Stimulated activated CD8-positive, alpha-beta memory T cell treated with anti-CD3 and anti-CD28 coated beads, Interleukin-12 subunit alpha, Interleukin-12 subunit beta, amount 100 ng/mL, for 4 hours (primary cell): ENCODE results near the gene SERPINF2.
"Not testable (repeated sequence)": the region's sequence is repeated elsewhere in the genome, so short reads cannot be mapped to it uniquely, and the experiment has no call there.

Source experiments
- DNase-seq: peaks from one replicate; pipeline ENCODE4 v3.0.0-alpha.2; 2020; ENCODE audit warnings: low read depth

Gene SERPINF2

GRCh38 chr17:1716076-1716911 is 26.4 kb upstream of the SERPINF2 start:
- DNase-seq, result peak; percentile 100

- DNase-seq, result peak; percentile 64
Measured at GRCh38 chr17:1716912-1717695, 25.6 kb upstream of the SERPINF2 start.

DNA sequence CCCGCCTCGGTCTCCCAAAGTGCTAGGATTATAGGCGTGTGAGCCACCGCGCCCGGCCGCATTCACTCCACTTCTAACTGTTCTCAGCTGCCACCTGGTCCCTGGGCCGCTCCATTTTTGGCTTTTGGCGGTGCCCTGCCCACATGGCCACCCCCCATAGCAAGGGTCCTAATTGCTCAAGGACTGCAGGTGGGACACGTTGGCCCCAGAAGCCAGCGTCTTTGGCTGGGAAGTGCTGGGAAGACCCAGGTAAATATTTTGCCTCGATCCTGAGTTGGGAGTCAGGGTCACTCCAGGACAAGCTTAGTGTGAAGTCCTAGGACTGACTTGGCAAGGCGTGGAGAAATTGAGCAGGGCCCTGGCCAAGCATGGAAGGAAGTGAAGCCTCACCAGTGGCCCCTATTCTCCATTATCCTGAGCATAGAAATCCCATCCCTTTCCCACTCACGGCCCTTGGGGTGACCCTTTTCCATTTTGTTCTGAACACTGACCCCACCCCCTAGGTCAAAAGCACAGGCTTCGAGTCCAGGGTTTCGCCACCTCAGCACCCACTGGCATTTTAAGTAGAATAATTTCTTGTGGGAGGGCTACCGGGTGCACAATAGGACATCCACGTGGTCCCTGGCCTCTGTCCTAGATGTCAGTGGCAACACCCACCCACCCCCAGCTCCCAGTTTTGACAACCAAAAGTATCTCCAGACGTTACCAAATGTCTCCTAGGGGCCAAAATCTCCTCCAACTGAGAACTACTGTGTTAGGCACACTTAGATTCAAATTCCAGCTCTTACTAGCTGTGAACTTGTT is 24.1 kb upstream of the SERPINF2 start:
- DNase-seq, result no peak

DNA sequence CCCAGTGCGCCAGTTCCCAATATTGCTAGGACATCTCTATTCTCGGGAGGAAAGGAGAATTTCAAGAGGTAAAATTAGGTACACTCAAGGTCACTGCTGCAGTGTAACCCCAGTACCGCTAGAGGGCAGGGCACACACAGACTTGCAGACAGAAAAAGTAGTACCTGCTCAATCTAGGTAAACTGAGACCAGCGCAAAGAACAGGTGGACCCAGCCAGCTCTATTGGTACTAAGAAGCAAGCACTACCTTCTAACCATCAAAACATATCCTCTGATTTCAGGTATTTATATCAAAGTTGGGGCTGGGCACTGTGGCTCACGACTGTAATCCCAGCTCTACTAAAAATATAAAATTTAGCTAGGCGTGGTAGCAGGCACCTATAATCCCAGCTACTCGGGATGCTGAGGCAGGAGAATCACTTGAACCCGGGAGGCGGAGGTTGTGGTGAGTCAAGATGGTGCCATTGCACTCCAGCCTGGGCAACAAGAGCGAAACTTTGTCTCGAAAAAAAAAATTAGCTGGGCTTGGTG is 21.8 kb upstream of the SERPINF2 start:
- DNase-seq, result no peak

DNA sequence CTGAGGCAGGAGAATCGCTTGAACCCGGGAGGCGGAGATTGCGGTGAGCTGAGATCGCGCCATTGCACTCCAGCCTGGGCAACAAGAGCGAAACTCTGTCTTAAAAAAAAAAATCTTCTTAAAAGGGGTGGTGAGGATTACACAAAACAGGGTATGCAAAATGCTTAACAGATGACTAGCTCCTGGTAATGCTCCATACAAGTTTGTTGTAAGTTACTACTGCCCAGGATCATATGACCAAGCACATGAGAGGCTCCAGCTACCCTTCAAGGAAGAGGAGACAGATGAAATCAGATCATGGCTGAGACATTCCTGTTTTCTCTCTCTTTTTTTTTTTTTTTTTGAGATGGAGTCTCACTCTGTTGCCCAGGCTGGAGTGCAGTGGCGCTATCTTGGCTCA is 20.6 kb upstream of the SERPINF2 start:
- not testable (repeated sequence) for DNase-seq

GRCh38 chr17:1724351-1724868 is 18.3 kb upstream of the SERPINF2 start, which contains the start of gene WDR81:
TSS of gene WDR81 (plus strand) at chr17:1724704. CDS start at chr17:1724960, 256 bp downstream.
- peak; percentile 80 for DNase-seq

- no peak for DNase-seq
Measured at GRCh38 chr17:1724869-1725641, 17.6 kb upstream of the SERPINF2 start.

DNA sequence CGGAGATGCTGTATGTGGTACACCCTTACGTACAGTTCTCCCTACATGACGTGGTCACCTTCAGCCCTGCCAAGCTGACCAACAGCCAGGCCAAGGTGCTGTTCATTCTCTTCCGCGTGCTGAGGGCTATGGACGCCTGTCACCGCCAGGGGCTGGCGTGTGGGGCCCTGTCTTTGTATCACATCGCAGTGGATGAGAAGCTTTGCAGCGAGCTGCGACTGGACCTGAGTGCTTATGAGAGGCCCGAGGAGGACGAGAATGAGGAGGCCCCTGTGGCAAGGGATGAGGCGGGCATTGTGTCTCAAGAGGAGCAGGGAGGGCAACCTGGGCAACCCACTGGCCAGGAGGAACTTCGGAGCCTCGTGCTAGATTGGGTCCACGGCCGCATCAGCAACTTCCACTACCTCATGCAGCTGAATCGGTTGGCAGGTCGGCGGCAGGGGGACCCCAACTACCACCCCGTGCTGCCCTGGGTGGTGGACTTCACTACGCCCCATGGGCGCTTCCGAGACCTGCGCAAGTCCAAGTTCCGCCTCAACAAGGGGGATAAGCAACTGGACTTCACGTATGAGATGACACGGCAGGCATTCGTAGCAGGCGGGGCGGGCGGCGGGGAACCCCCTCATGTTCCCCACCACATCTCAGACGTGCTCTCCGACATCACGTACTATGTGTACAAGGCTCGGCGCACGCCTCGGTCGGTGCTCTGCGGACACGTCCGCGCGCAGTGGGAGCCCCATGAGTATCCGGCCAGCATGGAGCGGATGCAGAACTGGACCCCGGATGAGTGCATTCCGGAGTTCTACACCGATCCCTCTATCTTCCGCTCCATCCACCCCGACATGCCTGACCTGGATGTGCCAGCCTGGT is 16.8 kb upstream of the SERPINF2 start:
- DNase-seq, result no peak

DNA sequence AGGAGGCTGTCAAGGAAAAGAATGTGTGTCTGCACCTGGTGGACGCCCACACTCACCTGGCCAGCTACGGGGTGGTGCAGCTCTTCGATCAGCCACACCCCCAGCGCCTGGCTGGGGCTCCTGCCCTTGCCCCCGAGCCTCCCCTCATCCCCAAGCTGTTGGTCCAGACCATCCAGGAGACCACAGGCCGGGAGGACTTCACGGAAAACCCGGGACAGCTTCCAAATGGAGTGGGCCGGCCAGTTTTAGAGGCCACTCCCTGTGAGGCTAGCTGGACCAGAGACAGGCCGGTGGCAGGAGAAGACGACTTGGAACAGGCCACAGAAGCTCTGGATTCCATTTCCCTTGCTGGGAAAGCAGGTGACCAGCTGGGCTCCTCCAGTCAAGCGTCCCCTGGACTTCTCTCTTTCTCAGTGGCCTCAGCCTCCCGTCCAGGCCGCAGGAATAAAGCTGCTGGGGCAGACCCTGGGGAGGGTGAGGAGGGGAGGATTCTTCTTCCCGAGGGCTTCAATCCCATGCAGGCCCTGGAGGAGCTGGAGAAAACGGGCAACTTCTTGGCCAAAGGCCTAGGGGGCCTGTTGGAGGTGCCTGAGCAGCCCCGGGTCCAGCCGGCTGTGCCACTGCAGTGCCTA is 15.9 kb upstream of the SERPINF2 start:
- no peak for DNase-seq

DNA sequence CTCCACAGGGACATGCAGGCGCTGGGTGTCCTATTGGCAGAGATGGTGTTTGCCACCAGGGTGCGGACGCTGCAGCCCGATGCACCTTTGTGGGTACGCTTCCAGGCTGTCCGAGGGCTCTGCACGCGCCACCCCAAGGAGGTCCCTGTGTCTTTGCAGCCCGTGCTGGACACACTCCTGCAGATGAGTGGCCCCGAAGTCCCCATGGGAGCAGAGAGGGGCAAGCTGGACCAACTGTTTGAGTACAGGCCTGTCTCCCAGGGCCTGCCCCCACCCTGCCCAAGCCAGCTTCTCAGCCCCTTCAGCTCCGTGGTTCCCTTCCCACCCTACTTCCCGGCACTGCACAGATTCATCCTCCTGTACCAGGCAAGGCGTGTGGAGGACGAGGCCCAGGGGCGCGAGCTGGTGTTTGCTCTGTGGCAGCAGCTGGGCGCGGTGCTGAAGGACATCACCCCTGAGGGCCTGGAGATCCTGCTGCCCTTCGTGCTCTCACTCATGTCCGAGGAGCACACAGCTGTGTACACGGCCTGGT is 15.3 kb upstream of the SERPINF2 start:
- no peak for DNase-seq

DNA sequence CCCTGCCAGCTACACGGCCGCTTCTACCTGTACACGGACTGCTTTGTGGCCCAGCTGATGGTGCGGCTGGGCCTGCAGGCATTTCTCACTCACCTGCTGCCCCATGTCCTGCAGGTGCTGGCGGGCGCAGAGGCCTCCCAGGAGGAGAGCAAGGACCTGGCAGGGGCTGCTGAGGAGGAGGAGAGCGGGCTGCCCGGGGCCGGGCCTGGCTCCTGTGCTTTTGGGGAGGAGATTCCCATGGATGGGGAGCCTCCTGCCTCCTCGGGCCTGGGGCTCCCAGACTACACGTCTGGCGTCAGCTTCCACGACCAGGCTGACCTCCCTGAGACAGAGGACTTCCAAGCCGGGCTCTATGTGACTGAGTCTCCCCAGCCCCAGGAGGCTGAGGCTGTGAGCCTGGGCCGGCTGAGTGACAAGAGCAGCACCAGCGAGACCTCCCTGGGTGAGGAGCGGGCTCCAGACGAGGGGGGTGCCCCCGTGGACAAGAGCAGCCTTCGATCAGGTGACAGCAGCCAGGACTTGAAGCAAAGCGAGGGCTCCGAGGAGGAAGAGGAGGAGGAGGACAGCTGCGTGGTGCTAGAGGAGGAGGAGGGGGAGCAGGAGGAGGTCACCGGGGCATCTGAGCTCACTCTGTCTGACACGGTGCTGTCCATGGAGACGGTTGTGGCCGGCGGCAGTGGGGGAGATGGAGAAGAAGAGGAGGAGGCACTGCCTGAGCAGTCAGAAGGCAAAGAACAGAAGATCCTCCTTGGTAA is 14.6 kb upstream of the SERPINF2 start:
- no peak for DNase-seq

DNA sequence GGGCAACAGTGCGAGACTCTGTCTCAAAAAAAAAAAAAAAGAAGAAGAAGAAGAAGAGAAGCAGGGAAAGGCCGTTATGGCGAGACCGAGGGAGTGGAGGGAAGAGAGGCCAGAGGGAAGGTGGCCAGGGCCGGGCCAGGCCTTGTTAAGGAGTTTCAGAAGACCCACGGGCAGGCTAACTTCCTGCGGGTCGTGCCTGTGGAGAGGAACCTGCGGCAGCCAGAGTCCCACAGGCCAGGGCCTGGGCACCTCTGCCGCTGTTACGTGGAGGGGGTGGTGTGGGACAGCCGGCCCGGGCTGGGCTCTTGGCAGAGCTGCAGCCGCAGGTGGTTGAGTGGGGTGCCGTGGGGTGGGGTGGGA is 12.7 kb upstream of the SERPINF2 start:
- DNase-seq, result no peak

DNA sequence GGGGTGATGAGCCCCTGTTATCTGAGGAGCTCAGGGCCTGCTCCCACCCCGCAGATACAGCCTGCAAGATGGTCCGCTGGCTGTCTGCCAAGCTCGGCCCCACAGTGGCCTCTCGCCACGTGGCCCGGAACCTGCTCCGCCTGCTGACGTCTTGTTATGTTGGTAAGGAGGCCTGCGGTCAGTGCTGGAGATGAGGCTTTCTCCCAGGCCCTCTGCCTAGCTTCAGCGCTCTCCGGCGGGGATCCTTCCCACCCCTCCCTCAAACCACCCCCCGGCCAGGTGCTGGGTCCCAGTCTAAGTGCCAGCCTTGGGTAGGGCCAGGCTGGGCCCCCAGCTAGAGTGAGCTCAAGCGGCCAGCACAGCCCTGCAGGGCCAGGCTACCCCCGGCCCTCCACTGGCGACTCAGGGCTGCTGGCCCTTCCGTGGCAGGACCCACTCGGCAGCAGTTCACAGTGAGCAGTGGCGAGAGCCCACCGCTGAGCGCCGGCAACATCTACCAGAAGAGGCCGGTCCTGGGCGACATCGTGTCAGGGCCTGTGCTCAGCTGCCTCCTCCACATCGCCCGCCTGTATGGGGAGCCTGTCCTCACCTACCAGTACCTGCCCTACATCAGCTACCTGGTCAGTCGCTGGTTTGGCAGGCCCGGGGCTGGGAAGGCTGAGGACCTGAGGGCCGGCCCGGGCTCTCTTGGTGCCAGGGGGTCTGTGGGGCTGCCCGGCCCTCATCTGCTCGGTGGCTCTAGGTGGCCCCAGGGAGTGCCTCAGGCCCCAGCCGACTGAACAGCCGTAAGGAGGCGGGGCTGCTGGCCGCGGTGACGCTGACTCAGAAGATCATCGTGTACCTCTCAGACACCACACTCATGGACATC is 12.1 kb upstream of the SERPINF2 start:
- DNase-seq, result no peak

- no peak for DNase-seq
Measured at GRCh38 chr17:1731194-1731506, 11.5 kb upstream of the SERPINF2 start.

DNA sequence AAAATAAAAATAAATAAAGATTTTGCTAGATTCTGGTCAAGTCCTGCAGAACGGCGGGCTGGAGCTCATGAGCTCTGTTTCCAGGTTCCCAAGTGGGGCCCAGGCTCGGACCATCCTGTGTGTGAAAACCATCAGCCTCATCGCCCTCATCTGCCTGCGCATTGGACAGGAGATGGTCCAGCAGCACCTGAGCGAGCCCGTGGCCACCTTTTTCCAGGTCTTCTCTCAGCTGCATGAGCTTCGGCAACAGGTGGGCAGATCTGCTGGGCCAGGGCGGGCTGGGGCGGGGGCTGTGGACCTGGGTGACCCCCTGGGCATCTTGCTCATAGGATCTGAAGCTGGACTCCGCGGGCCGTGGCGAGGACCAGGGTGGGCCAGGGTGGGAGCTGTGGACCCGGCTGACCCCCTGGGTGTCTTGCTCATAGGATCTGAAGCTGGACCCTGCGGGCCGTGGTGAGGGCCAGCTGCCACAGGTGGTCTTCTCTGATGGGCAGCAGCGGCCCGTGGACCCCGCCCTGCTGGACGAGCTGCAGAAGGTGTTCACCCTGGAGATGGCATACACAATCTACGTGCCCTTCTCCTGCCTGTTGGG is 10.3 kb upstream of the SERPINF2 start:
- DNase-seq, result no peak

GRCh38 chr17:1732833-1733321 is 9.8 kb upstream of the SERPINF2 start:
- DNase-seq, result no peak

DNA sequence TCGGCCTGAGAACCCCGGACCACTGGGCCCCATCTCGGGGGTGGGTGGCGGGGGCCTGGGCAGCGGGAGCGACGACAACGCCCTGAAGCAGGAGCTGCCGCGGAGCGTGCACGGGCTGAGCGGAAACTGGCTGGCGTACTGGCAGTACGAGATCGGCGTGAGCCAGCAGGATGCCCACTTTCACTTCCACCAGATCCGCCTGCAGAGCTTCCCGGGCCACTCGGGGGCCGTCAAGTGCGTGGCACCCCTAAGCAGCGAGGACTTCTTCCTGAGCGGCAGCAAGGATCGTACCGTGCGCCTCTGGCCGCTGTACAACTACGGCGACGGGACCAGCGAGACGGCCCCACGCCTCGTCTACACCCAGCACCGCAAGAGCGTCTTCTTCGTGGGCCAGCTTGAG is 8.9 kb upstream of the SERPINF2 start:
- DNase-seq, result no peak
